Hippocampal formation (tissue), 2 donors: ENCODE measurements around the gene TMEM107.

Experiments
- DNase-seq, 2 donors: peaks; one replicate each; lab custom pipeline; 2025; lab: John Stamatoyannopoulos, UW

TMEM107 gene

GRCh38 chr17:8162233-8162996 is 13.8 kb downstream of the TMEM107 start, which contains the start of gene VAMP2:
TSS of gene VAMP2 (minus strand) at chr17:8162948. CDS start at chr17:8162879, 69 bp downstream.
- peak in 1 of 2 donors; percentile 72 for DNase-seq

GRCh38 chr17:8161289-8162232 is 14.6 kb downstream of the TMEM107 start:
- no peak for DNase-seq

GRCh38 chr17:8160741-8161221 is 15.4 kb downstream of the TMEM107 start:
- no peak for DNase-seq

- no peak for DNase-seq
Observed at GRCh38 chr17:8160224-8160577, 16.0 kb downstream of the TMEM107 start.

- no peak for DNase-seq
Observed at GRCh38 chr17:8159459-8160223, 16.5 kb downstream of the TMEM107 start.

GRCh38 chr17:8159032-8159400 is 17.2 kb downstream of the TMEM107 start:
- DNase-seq = no peak

GRCh38 chr17:8158267-8159031 is 17.7 kb downstream of the TMEM107 start:
- peak; percentile 86 for DNase-seq

- peak; percentile 99 to 100 for DNase-seq
Observed at GRCh38 chr17:8156246-8156992, 19.8 kb downstream of the TMEM107 start.

- DNase-seq = no peak
Observed at GRCh38 chr17:8155996-8156245, 20.3 kb downstream of the TMEM107 start.

- no peak for DNase-seq
Observed at GRCh38 chr17:8155231-8155995, 20.8 kb downstream of the TMEM107 start.

GRCh38 chr17:8154608-8155155 is 21.5 kb downstream of the TMEM107 start:
- DNase-seq = no peak

GRCh38 chr17:8153957-8154607 is 22.1 kb downstream of the TMEM107 start:
- peak; percentile 93 to 95 for DNase-seq

- DNase-seq = peak; percentile 40 to 74
Observed at GRCh38 chr17:8153525-8153956, 22.6 kb downstream of the TMEM107 start.

GRCh38 chr17:8153031-8153451 is 23.1 kb downstream of the TMEM107 start:
- no peak for DNase-seq

- peak; percentile 86 to 92 for DNase-seq
Observed at GRCh38 chr17:8152112-8152775, 23.9 kb downstream of the TMEM107 start, which contains the start of gene PER1. TSS of gene PER1 (minus strand) at chr17:8152404. CDS start at chr17:8150706, 1,698 bp downstream.

- DNase-seq = peak; percentile 32 to 62
Observed at GRCh38 chr17:8151641-8152111, 24.5 kb downstream of the TMEM107 start.

GRCh38 chr17:8151120-8151640 is 25.0 kb downstream of the TMEM107 start:
- DNase-seq = peak; percentile 68 to 80
